ENCODE results near the gene CTXN1.

The CTXN1 gene

GRCh38 chr19:7874897-7875273 is 51.0 kb downstream of the CTXN1 start:
- DNase-seq (ENCODE audit: low read depth): no peak
- H3K4me3 ChIP-seq (ENCODE audit: low read depth, low read length): no peak overlapping the region
- TF ChIP-seq CTCF (conservative IDR thresholded peaks at IDR 0.05; ENCODE audit: low read depth, low read length): no peak
